Measurements from ENCODE around the gene MTR. TPM values are rescaled to one million over a fixed set of nuclear protein-coding genes. Genes with fewer than 3 reads are reported as not detected.

MTR gene
- total and polyA plus RNA-seq, 4 donors, result 4.6 to 59.5 (median 32.1) TPM

DNA sequence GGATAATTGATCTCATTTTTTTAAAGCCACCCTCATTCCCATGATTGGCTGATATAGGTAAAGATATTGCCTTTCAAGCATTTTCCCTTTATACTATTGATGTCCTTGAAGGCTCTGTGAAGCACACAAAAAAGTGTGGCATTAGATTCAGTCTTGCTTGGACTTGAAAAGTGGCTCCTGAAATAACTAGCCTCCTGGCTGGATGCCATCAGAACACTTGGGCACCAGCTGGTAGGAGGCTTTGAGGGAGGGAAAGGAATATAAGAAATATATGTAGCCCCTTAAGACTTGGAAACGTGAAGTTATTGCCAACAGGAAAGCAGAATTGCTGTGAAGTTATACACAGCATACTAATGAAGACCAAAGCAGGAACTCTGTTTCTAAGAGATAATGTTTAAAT, 14.1 kb downstream of the MTR start:
- peaks cover 4 to 8% of the 10 kb centered on the region in 2 donors for H3K36me3 ChIP-seq (ENCODE audit: control insufficient read depth in 1 of 2, insufficient read depth in 2 of 2, low read length in 1 of 2)
- ATAC-seq (ENCODE audit: low FRiP score), result no peak
- 53 to 58% methylated on average over 1 of the region's 1 CpG for WGBS, 2 donors

GRCh38 chr1:236810018-236810417, 14.9 kb downstream of the MTR start:
- Histone ChIP-seq H3K9me3 (ENCODE audit: control insufficient read depth, low read length) (no peaks in the 10 kb centered on the region), H3K27ac (ENCODE audit: low read depth in 1 of 2, low read length in 2 of 2) (no peak overlapping the region), H3K4me3 (ENCODE audit: low read length in 2 of 2) (no peak overlapping the region), H3K36me3 (ENCODE audit: control insufficient read depth in 1 of 2, insufficient read depth in 2 of 2, low read length in 1 of 2) (peaks cover 4 to 8% of the 10 kb centered on the region in 2 donors), H3K27me3 (ENCODE audit: control insufficient read depth in 1 of 2, insufficient read depth in 2 of 2, low read length in 1 of 2) (no peaks in the 10 kb centered on the region), H3K4me1 (ENCODE audit: control insufficient read depth in 1 of 2, insufficient read depth in 2 of 2, low read length in 2 of 2) (no peaks in the 10 kb centered on the region)
- WGBS, 2 donors, result 88% methylated on average over 3 of the region's 3 CpGs
- intact Hi-C loops (cut with DNase I), result no loop called here
- DNase-seq (no peak), ATAC-seq (ENCODE audit: low FRiP score) (no peak)

More for the DNA sequence above, 14.1 kb downstream of the MTR start:
- intact Hi-C loops (cut with DNase I), result no loop called here
- Histone ChIP-seq H3K4me3 (ENCODE audit: low read length in 2 of 2) (no peak overlapping the region), H3K9me3 (ENCODE audit: control insufficient read depth, low read length) (no peaks in the 10 kb centered on the region), H3K27me3 (ENCODE audit: control insufficient read depth in 1 of 2, insufficient read depth in 2 of 2, low read length in 1 of 2) (no peaks in the 10 kb centered on the region), H3K4me1 (ENCODE audit: control insufficient read depth in 1 of 2, insufficient read depth in 2 of 2, low read length in 2 of 2) (no peaks in the 10 kb centered on the region), H3K27ac (ENCODE audit: low read depth in 1 of 2, low read length in 2 of 2) (no peak overlapping the region)
- no peak for DNase-seq

DNA sequence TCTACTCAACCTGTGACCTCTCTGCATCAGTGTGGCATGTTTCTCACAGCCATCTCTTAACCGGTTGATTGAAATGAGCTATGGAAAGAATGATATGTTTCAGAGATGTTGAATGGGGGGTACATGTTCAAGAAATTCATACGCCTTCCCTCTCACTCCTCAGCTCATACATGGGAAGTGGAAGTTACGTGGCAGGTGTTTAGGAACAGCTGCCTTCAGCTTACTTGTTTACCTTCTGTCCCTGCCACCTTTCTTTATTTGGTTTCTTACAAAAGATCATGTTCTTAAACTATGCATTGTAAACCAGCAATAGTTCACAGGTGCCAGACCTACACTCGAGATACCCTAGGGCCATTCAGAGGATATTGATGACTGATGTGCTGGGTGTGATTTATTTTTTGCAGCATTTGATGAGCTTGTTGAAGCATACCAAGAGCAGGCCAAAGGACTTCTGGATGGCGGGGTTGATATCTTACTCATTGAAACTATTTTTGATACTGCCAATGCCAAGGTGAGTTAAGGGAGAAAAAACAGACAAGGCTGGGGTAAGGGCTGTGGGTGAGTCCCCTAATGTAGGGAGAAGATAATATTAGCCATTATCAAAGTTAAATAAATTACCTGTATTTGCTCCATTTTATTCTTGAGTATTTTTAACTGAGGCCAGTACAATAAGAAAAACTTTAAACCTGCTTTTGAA, 17.4 kb downstream of the MTR start:
- H3K4me1 ChIP-seq (ENCODE audit: control insufficient read depth in 1 of 2, insufficient read depth in 2 of 2, low read length in 2 of 2), result no peaks in the 10 kb centered on the region
- no peak for ATAC-seq (ENCODE audit: low FRiP score)
- no peaks in the 10 kb centered on the region for H3K9me3 ChIP-seq (ENCODE audit: control insufficient read depth, low read length)
- no peak overlapping the region for H3K27ac ChIP-seq (ENCODE audit: low read depth in 1 of 2, low read length in 2 of 2)
- no peak for DNase-seq
- H3K27me3 ChIP-seq (ENCODE audit: control insufficient read depth in 1 of 2, insufficient read depth in 2 of 2, low read length in 1 of 2), result no peaks in the 10 kb centered on the region
- peaks cover 4 to 13% of the 10 kb centered on the region in 2 donors for H3K36me3 ChIP-seq (ENCODE audit: control insufficient read depth in 1 of 2, insufficient read depth in 2 of 2, low read length in 1 of 2)
- intact Hi-C loops (cut with DNase I), result no loop called here
- H3K4me3 ChIP-seq (ENCODE audit: low read length in 2 of 2), result no peak overlapping the region
- WGBS, 2 donors, result 90 to 93% methylated on average over 5 of the region's 5 CpGs

DNA sequence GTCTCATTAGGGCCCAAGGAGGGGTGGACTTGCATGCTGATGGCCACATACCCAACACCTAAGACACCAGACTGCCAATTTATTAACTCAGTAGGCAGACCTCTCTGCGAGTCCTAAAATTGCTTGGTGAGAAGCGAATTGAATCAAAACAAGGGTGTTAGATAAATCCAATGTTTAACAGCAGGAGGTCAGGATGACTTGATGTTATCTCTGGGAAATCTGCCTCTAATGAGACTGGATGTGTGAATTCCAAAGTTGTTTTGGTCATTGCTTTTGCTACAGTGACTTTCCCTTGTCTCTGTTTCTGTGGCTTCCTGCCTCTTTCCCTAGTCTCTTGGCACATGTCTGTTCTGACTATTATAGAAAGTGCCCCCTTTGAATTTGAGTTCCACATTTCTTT, 20.8 kb downstream of the MTR start:
- no peaks in the 10 kb centered on the region for H3K4me1 ChIP-seq (ENCODE audit: control insufficient read depth in 1 of 2, insufficient read depth in 2 of 2, low read length in 2 of 2)
- H3K36me3 ChIP-seq (ENCODE audit: control insufficient read depth in 1 of 2, insufficient read depth in 2 of 2, low read length in 1 of 2), result peaks cover 0 to 13% of the 10 kb centered on the region in 2 donors
- no peaks in the 10 kb centered on the region for H3K9me3 ChIP-seq (ENCODE audit: control insufficient read depth, low read length)
- DNase-seq (no peak), ATAC-seq (ENCODE audit: low FRiP score) (no peak)
- no peak overlapping the region for H3K27ac ChIP-seq (ENCODE audit: low read depth in 1 of 2, low read length in 2 of 2)
- intact Hi-C loops (cut with DNase I), result no loop called here
- H3K4me3 ChIP-seq (ENCODE audit: low read length in 2 of 2), result no peak overlapping the region
- WGBS, 2 donors, result 95 to 96% methylated on average over 2 of the region's 2 CpGs
- H3K27me3 ChIP-seq (ENCODE audit: control insufficient read depth in 1 of 2, insufficient read depth in 2 of 2, low read length in 1 of 2), result no peaks in the 10 kb centered on the region

DNA sequence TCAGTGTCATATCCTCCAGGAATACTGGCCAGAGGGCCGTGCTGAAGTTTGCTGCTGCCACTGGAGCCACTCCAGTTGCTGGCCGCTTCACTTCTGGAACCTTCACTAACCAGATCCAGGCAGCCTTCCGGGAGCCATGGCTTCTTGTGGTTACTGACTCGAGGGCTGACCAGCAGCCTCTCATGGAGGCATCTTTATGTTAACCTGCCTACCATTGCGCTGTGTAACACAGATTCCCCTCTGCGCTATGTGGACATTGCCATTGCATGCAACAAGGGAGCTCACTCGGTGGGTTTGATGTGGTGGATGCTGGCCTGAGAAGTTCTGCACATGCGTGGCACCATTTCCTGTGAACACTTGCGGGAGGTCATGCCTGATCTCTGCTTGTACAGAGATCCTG, 24.8 kb downstream of the MTR start:
- intact Hi-C loops (cut with DNase I), result no loop called here

DNA sequence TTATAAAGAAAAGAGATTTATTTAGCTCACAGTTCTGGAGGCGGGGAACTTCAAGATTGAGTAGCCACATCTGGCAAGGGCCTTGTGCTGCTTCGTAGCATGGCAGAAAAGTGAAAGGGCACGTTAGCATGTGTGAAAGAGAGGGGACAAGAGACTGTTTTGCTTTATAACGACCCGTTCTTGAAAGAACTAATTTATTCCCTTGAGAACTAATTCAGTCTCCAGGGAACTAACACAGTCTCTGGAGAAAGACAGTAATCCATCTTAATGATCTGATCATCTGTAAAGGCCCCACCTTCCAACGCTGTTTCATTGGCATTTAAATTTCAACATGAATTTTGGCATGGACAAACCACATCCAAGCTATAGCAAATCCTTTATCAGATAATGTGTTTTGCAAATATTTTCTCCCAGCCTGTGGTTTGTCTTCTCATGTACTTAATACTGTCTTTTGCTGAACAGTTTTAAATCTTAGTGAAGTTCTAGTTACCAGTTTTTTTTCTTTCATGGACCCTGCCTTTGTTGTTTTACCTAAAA, 26.1 kb downstream of the MTR start:
- WGBS, 2 donors, result 61 to 64% methylated on average over 6 of the region's 6 CpGs
- Histone ChIP-seq H3K36me3 (ENCODE audit: control insufficient read depth in 1 of 2, insufficient read depth in 2 of 2, low read length in 1 of 2) (peaks cover 3 to 11% of the 10 kb centered on the region in 2 donors), H3K9me3 (ENCODE audit: control insufficient read depth, low read length) (no peaks in the 10 kb centered on the region), H3K4me3 (ENCODE audit: low read length in 2 of 2) (no peak overlapping the region), H3K27me3 (ENCODE audit: control insufficient read depth in 1 of 2, insufficient read depth in 2 of 2, low read length in 1 of 2) (no peaks in the 10 kb centered on the region), H3K27ac (ENCODE audit: low read depth in 1 of 2, low read length in 2 of 2) (no peak overlapping the region), H3K4me1 (ENCODE audit: control insufficient read depth in 1 of 2, insufficient read depth in 2 of 2, low read length in 2 of 2) (no peaks in the 10 kb centered on the region)
- intact Hi-C loops (cut with DNase I), result no loop called here
- ATAC-seq (ENCODE audit: low FRiP score) (no peak), DNase-seq (no peak)

More for the DNA sequence above, 24.8 kb downstream of the MTR start:
- Histone ChIP-seq H3K27me3 (ENCODE audit: control insufficient read depth in 1 of 2, insufficient read depth in 2 of 2, low read length in 1 of 2) (no peaks in the 10 kb centered on the region), H3K4me1 (ENCODE audit: control insufficient read depth in 1 of 2, insufficient read depth in 2 of 2, low read length in 2 of 2) (no peaks in the 10 kb centered on the region), H3K27ac (ENCODE audit: low read depth in 1 of 2, low read length in 2 of 2) (no peak overlapping the region), H3K9me3 (ENCODE audit: control insufficient read depth, low read length) (no peaks in the 10 kb centered on the region), H3K4me3 (ENCODE audit: low read length in 2 of 2) (no peak overlapping the region), H3K36me3 (ENCODE audit: control insufficient read depth in 1 of 2, insufficient read depth in 2 of 2, low read length in 1 of 2) (peaks cover 3 to 9% of the 10 kb centered on the region in 2 donors)
- 93% methylated on average over 9 of the region's 9 CpGs for WGBS, 2 donors
- DNase-seq (no peak), ATAC-seq (ENCODE audit: low FRiP score) (no peak)

DNA sequence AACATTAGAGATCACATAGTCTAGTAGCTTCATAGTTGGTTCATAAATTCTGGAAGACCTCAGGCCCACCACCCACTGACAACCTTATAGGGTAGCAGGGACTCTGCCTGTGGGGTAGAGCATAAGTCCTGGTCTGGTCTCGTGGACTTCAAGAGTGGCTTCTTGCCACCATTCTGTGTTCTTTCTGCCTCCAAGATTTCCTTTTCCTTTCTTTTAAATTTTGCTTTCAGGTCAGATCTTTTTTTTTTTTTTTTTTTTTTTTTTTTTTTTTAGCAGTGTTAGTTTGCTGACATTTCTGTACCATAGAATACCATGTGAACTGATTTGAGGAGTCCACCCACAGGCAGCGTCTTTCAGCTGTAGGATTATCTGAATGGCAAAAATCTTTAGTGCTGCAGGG, 28.5 kb downstream of the MTR start:
- H3K27me3 ChIP-seq (ENCODE audit: control insufficient read depth in 1 of 2, insufficient read depth in 2 of 2, low read length in 1 of 2), result no peaks in the 10 kb centered on the region
- WGBS, 2 donors, result 91 to 93% methylated on average over 2 of the region's 2 CpGs
- no peak overlapping the region for H3K27ac ChIP-seq (ENCODE audit: low read depth in 1 of 2, low read length in 2 of 2)
- DNase-seq (no peak), ATAC-seq (ENCODE audit: low FRiP score) (no peak)
- H3K4me3 ChIP-seq (ENCODE audit: low read length in 2 of 2), result no peak overlapping the region
- H3K9me3 ChIP-seq (ENCODE audit: control insufficient read depth, low read length), result no peaks in the 10 kb centered on the region
- H3K36me3 ChIP-seq (ENCODE audit: control insufficient read depth in 1 of 2, insufficient read depth in 2 of 2, low read length in 1 of 2), result peaks cover 4 to 9% of the 10 kb centered on the region in 2 donors
- intact Hi-C loops (cut with DNase I), result no loop called here
- H3K4me1 ChIP-seq (ENCODE audit: control insufficient read depth in 1 of 2, insufficient read depth in 2 of 2, low read length in 2 of 2), result no peaks in the 10 kb centered on the region

- Histone ChIP-seq H3K9me3 (ENCODE audit: control insufficient read depth, low read length) (no peaks in the 10 kb centered on the region), H3K4me3 (ENCODE audit: low read length in 2 of 2) (no peak overlapping the region), H3K36me3 (ENCODE audit: control insufficient read depth in 1 of 2, insufficient read depth in 2 of 2, low read length in 1 of 2) (peaks cover 9 to 10% of the 10 kb centered on the region in 2 donors), H3K27me3 (ENCODE audit: control insufficient read depth in 1 of 2, insufficient read depth in 2 of 2, low read length in 1 of 2) (no peaks in the 10 kb centered on the region), H3K4me1 (ENCODE audit: control insufficient read depth in 1 of 2, insufficient read depth in 2 of 2, low read length in 2 of 2) (no peaks in the 10 kb centered on the region), H3K27ac (ENCODE audit: low read depth in 1 of 2, low read length in 2 of 2) (no peak overlapping the region)
- intact Hi-C loops (cut with DNase I), result no loop called here
- DNase-seq (no peak), ATAC-seq (ENCODE audit: low FRiP score) (no peak)
- WGBS, 2 donors, result 89 to 92% methylated on average over 3 of the region's 3 CpGs
Measured at GRCh38 chr1:236829085-236829484, 34.0 kb downstream of the MTR start.

DNA sequence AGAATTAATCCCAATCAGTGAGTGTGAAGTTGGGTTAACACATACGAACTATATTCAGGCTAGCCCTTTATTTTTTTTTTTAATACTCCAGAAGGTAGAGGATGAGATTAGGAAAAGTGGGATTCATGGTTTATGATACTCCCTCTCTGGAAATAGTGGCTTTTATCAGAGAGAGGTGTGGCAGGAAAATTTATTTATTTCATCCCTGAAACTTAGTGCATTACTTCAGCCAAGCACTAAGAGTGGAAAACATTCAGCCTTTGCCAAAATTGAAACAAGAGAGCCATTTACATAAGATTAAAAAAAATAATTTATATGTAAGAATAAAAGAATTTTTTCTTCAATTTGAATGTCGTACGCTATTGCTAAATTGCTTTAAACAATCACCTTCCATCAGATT, 35.0 kb downstream of the MTR start:
- no peaks in the 10 kb centered on the region for H3K27me3 ChIP-seq (ENCODE audit: control insufficient read depth in 1 of 2, insufficient read depth in 2 of 2, low read length in 1 of 2)
- peaks cover 6 to 10% of the 10 kb centered on the region in 2 donors for H3K36me3 ChIP-seq (ENCODE audit: control insufficient read depth in 1 of 2, insufficient read depth in 2 of 2, low read length in 1 of 2)
- ATAC-seq (ENCODE audit: low FRiP score) (no peak), DNase-seq (no peak)
- WGBS, 2 donors, result 65 to 87% methylated on average over 3 of the region's 3 CpGs
- no peak overlapping the region for H3K4me3 ChIP-seq (ENCODE audit: low read length in 2 of 2)
- intact Hi-C loops (cut with DNase I), result no loop called here
- no peak overlapping the region for H3K27ac ChIP-seq (ENCODE audit: low read depth in 1 of 2, low read length in 2 of 2)
- no peaks in the 10 kb centered on the region for H3K9me3 ChIP-seq (ENCODE audit: control insufficient read depth, low read length)
- no peaks in the 10 kb centered on the region for H3K4me1 ChIP-seq (ENCODE audit: control insufficient read depth in 1 of 2, insufficient read depth in 2 of 2, low read length in 2 of 2)

Data from aorta (tissue), 5 donors.